NCI-H82 treated with DMSO at 0.1 percent for 48 hours (cell line): ENCODE results near the gene BHLHE23.

Experiments
- DNase-seq: peaks from one replicate; lab custom pipeline; 2025; ENCODE audit not compliant: unreplicated experiment; lab: John Stamatoyannopoulos, UW

BHLHE23 gene

GRCh38 chr20:62962891-62963613 lies 43.7 kb downstream of the BHLHE23 start:
- no peak for DNase-seq

- no peak for DNase-seq
Observed at GRCh38 chr20:62962221-62962879, 44.4 kb downstream of the BHLHE23 start.

GRCh38 chr20:62961799-62962198 lies 45.0 kb downstream of the BHLHE23 start:
- DNase-seq = no peak

- DNase-seq = peak; percentile 4
Observed at GRCh38 chr20:62961310-62961783, 45.4 kb downstream of the BHLHE23 start.

- peak; percentile 75 for DNase-seq
Observed at GRCh38 chr20:62960446-62961309, 46.1 kb downstream of the BHLHE23 start.

GRCh38 chr20:62959998-62960436 lies 46.7 kb downstream of the BHLHE23 start:
- DNase-seq = no peak

- no peak for DNase-seq
Observed at GRCh38 chr20:62959101-62959971, 47.4 kb downstream of the BHLHE23 start.

- no peak for DNase-seq
Observed at GRCh38 chr20:62958388-62959100, 48.2 kb downstream of the BHLHE23 start.

- no peak for DNase-seq
Observed at GRCh38 chr20:62957136-62958117, 49.3 kb downstream of the BHLHE23 start.

- no peak for DNase-seq
Observed at GRCh38 chr20:62956387-62957135, 50.2 kb downstream of the BHLHE23 start.
